A673 (cell line): Measurements from ENCODE around the gene IRAK3.

Experiments used
- CTCF ChIP-seq: fragments of 300-800, 200-600 bp; sonication (generic); conservative IDR thresholded peaks from 2 replicates; pipeline ENCODE4 v1.5.1; 2017; ENCODE audit warnings: low read depth, mild to moderate bottlenecking, antibody characterized with exemption, low read length, moderate library complexity, mixed read lengths
- EZH2 ChIP-seq: fragments of 200-600 bp; sonication (generic); IDR thresholded peaks from 2 replicates; pipeline ENCODE4 v1.6.1; 2017; ENCODE audit warnings: borderline replicate concordance, low read depth, mild to moderate bottlenecking, mixed read lengths, antibody characterized with exemption, low read length; ENCODE audit not compliant: poor library complexity, severe bottlenecking

DNA sequence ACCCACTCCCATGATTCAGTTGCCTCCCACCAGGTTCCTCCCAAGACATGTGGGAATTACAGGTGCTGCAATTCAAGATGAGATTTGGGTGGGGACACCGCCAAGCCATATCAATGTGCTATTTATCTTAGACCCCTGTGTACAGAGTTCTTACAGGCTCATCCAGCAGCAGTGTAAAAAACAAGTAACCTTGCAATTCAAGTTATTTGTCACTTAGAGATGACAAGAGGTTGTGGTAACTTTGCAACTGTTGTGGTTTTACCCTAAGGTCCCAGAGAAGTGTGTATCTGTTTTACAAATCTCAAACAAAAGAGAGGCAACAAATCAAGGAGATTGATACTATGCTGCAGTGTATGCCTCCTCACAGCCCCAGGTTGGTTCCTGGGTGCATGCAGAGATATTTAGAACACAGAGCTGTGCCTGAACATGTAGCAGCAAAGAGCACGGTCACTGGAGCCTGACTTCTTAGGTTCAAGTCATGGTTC is 101.7 kb downstream of the IRAK3 start:
- TF ChIP-seq CTCF (no peak), EZH2 (no peak)
